ENCODE measurements around the gene REPS2. TPM values are rescaled to one million over a fixed set of nuclear protein-coding genes. Genes with fewer than 3 reads are reported as not detected.

REPS2 gene
- polyA plus RNA-seq, 3 donors: 2.1 to 4.7 (median 3.6) TPM

- peak in 2 of 3 donors; percentile 15 to 17 for DNase-seq
- Mint-ChIP-seq H3K27me3 (ENCODE audit: low read depth in 3 of 3) (peaks cover 0 to 22% (median 0%) of the 10 kb centered on the region in 3 donors), H3K4me1 (peaks cover 43% of the 10 kb centered on the region), H3K9me3 (peaks cover 0 to 2% (median 0%) of the 10 kb centered on the region in 7 donors), H3K4me3 (no peak overlapping the region), H3K36me3 (peaks cover 3 to 19% of the 10 kb centered on the region in 2 donors), H3K27ac (peak overlapping the region in 3 of 7 donors; percentile 26 to 79 (median 66))
- TF ChIP-seq CTCF (IDR thresholded peaks at IDR 0.05): no peak
- no peaks in the 10 kb centered on the region for H3K79me2 ChIP-seq (ENCODE audit: insufficient read depth, low read length)
- H2AFZ ChIP-seq (ENCODE audit: insufficient read depth, low read depth, low read length, poor library complexity, severe bottlenecking): no peak overlapping the region
- intact Hi-C loops (cut with micrococcal nuclease): no loop called here
- H3K27ac ChIP-seq (ENCODE audit: low read depth in 1 of 2, low read length in 2 of 2): peak overlapping the region in 1 of 2 donors; percentile 23
- WGBS (ENCODE audit: insufficient coverage): no CpG with 5 or more reads among the region's 4 CpGs
- no peak overlapping the region for H3K4me2 ChIP-seq (replicated peaks; ENCODE audit: extremely low read depth, low read length, poor library complexity, severe bottlenecking)
- H3K9me3 ChIP-seq (replicated peaks in 1 of 2; ENCODE audit: control insufficient read depth in 1 of 2, insufficient read depth in 1 of 2, low read length in 2 of 2): no peaks in the 10 kb centered on the region
- no peaks in the 10 kb centered on the region for H4K20me1 ChIP-seq (ENCODE audit: insufficient read depth, low read length)
- H3K9ac ChIP-seq (ENCODE audit: insufficient read depth, low read length, poor library complexity, severe bottlenecking): no peak overlapping the region
- peaks cover 22 to 23% of the 10 kb centered on the region in 2 donors for H3K4me1 ChIP-seq (ENCODE audit: control insufficient read depth in 1 of 2, insufficient read depth in 2 of 2, low read length in 2 of 2)
- H3K36me3 ChIP-seq (replicated peaks in 1 of 2; ENCODE audit: control insufficient read depth in 1 of 2, insufficient read depth in 2 of 2, low read length in 2 of 2): peaks cover 0 to 2% of the 10 kb centered on the region in 2 donors
- no peak overlapping the region for H3K4me3 ChIP-seq (replicated peaks in 1 of 3; ENCODE audit: low read depth in 2 of 3, low read length in 3 of 3)
- peaks cover 0 to 13% of the 10 kb centered on the region in 2 donors for H3K27me3 ChIP-seq (ENCODE audit: control insufficient read depth in 2 of 2, insufficient read depth in 2 of 2, low read length in 2 of 2)
These were observed 89.9 kb downstream of the REPS2 start for GRCh38 chrX:17036171-17036961.

DNA sequence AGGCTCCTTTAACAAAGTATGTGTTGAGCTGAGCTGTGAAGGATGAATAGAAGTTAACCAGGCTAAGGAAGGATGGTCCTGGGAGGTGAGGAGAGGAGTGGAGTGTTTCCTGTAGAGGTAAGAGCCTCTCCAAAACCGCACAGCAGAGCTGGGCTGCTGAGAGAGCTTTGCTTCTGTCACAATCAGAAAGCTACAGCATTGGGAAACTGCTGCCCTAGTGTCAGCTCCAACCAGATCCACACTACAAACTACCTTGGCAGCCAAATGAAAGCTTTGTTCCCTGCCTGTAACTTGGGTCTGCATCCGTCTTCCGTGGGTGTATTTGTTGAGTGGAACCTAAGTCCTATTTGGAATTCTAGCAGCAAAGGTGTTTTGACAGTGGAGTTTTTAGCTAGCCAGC is 91.8 kb downstream of the REPS2 start:
- no peaks in the 10 kb centered on the region for H3K79me2 ChIP-seq (ENCODE audit: insufficient read depth, low read length)
- H3K4me3 ChIP-seq (replicated peaks in 1 of 3; ENCODE audit: low read depth in 2 of 3, low read length in 3 of 3): no peak overlapping the region
- Mint-ChIP-seq H3K9me3 (peaks cover 0 to 2% (median 0%) of the 10 kb centered on the region in 7 donors), H3K4me1 (peaks cover 41% of the 10 kb centered on the region), H3K27me3 (ENCODE audit: low read depth in 3 of 3) (peaks cover 0 to 21% (median 0%) of the 10 kb centered on the region in 3 donors), H3K36me3 (peaks cover 3 to 12% of the 10 kb centered on the region in 2 donors), H3K27ac (peak overlapping the region in 5 of 7 donors; percentile 7 to 78 (median 60)), H3K4me3 (peak overlapping the region in 1 of 2 donors; percentile 37)
- H3K27ac ChIP-seq (ENCODE audit: low read depth in 1 of 2, low read length in 2 of 2): no peak overlapping the region
- H3K27me3 ChIP-seq (ENCODE audit: control insufficient read depth in 2 of 2, insufficient read depth in 2 of 2, low read length in 2 of 2): peaks cover 0 to 10% of the 10 kb centered on the region in 2 donors
- peak in 1 of 3 donors; percentile 1 for DNase-seq
- H3K4me2 ChIP-seq (replicated peaks; ENCODE audit: extremely low read depth, low read length, poor library complexity, severe bottlenecking): no peak overlapping the region
- no peaks in the 10 kb centered on the region for H4K20me1 ChIP-seq (ENCODE audit: insufficient read depth, low read length)
- no peak for TF ChIP-seq CTCF (IDR thresholded peaks at IDR 0.05)
- H3K9me3 ChIP-seq (replicated peaks in 1 of 2; ENCODE audit: control insufficient read depth in 1 of 2, insufficient read depth in 1 of 2, low read length in 2 of 2): no peaks in the 10 kb centered on the region
- H3K9ac ChIP-seq (ENCODE audit: insufficient read depth, low read length, poor library complexity, severe bottlenecking): no peak overlapping the region
- WGBS (ENCODE audit: insufficient coverage): no CpG with 5 or more reads among the region's 3 CpGs
- peaks cover 22 to 23% of the 10 kb centered on the region in 2 donors for H3K4me1 ChIP-seq (ENCODE audit: control insufficient read depth in 1 of 2, insufficient read depth in 2 of 2, low read length in 2 of 2)
- intact Hi-C loops (cut with micrococcal nuclease): no loop called here
- peaks cover 0 to 2% of the 10 kb centered on the region in 2 donors for H3K36me3 ChIP-seq (replicated peaks in 1 of 2; ENCODE audit: control insufficient read depth in 1 of 2, insufficient read depth in 2 of 2, low read length in 2 of 2)
- no peak overlapping the region for H2AFZ ChIP-seq (ENCODE audit: insufficient read depth, low read depth, low read length, poor library complexity, severe bottlenecking)
